Keratinocyte (primary cell): ENCODE measurements around the gene WDR6. TPM values are rescaled to one million over a fixed set of nuclear protein-coding genes. Genes with fewer than 3 reads are reported as not detected.

Experiments used
- DNase-seq: peaks from one replicate; pipeline ENCODE4 v3.0.0-alpha.2; 2011; ENCODE audit warnings: low read depth, missing footprints, low spot score
- FAIRE-seq: peaks from 2 replicates; lab custom pipeline; 2011; peaks lifted over from hg19 to GRCh38; lab: Jason Lieb, UNC
- H2AFZ ChIP-seq: 2 replicates; pipeline ENCODE4 v1.6.0; 2012; ENCODE audit warnings: low read length, control low read depth, inconsistent platforms; ENCODE audit not compliant: control insufficient read depth
- H3K27ac ChIP-seq: 2 replicates; pipeline ENCODE4 v1.5.1; 2011; ENCODE audit warnings: low read length; ENCODE audit not compliant: control insufficient read depth, insufficient read depth
- H3K27me3 ChIP-seq: 3 replicates; pipeline ENCODE4 v1.6.0; 2011; ENCODE audit warnings: low read length; ENCODE audit not compliant: control insufficient read depth, insufficient read depth; ENCODE audit errors: extremely low read depth
- H3K36me3 ChIP-seq, 2 experiments: 2 replicates in 1 of 2; 3 replicates in 1 of 2; pipeline ENCODE4 v1.5.1; 2011; ENCODE audit warnings: low read length in 2 of 2, mild to moderate bottlenecking in 1 of 2; ENCODE audit not compliant: control insufficient read depth in 2 of 2, insufficient read depth in 2 of 2; ENCODE audit errors: extremely low read depth in 1 of 2
- H3K4me1 ChIP-seq: 3 replicates; pipeline ENCODE4 v1.5.1; 2011; ENCODE audit warnings: low read length; ENCODE audit not compliant: control insufficient read depth, insufficient read depth; ENCODE audit errors: extremely low read depth
- H3K4me2 ChIP-seq: 3 replicates; pipeline ENCODE4 v1.6.0; 2011; ENCODE audit warnings: low read depth, low read length; ENCODE audit not compliant: control insufficient read depth, insufficient read depth; ENCODE audit errors: extremely low read depth
- H3K4me3 ChIP-seq, 3 experiments: fragments of 200-600 bp in 1 of 3; sonication (generic) in 1 of 3; 2 replicates in 2 of 3; 3 replicates in 1 of 3; pipeline ENCODE4 v1.5.1; 2011 to 2016; ENCODE audit warnings: low read length in 3 of 3, mild to moderate bottlenecking in 3 of 3, control low read depth in 2 of 3, inconsistent platforms in 1 of 3, low read depth in 1 of 3, mixed read lengths in 1 of 3, mixed run types in 1 of 3, moderate library complexity in 1 of 3; ENCODE audit not compliant: control insufficient read depth in 2 of 3, insufficient read depth in 2 of 3; ENCODE audit errors: extremely low read depth in 1 of 3
- H3K79me2 ChIP-seq: 2 replicates; pipeline ENCODE4 v1.6.0; 2012; ENCODE audit warnings: low read length; ENCODE audit not compliant: control insufficient read depth, insufficient read depth
- H3K9ac ChIP-seq: 3 replicates; pipeline ENCODE4 v1.6.0; 2011; ENCODE audit warnings: low read length; ENCODE audit not compliant: control insufficient read depth, insufficient read depth; ENCODE audit errors: extremely low read depth
- H3K9me1 ChIP-seq: 3 replicates; pipeline ENCODE4 v1.6.0; 2011; ENCODE audit warnings: low read length; ENCODE audit not compliant: control insufficient read depth, insufficient read depth; ENCODE audit errors: extremely low read depth
- H3K9me3 ChIP-seq: 2 replicates; pipeline ENCODE4 v1.5.1; 2012; ENCODE audit warnings: low read depth, low read length; ENCODE audit not compliant: control insufficient read depth
- H4K20me1 ChIP-seq: 3 replicates; pipeline ENCODE4 v1.6.0; 2011; ENCODE audit warnings: low read length; ENCODE audit not compliant: control insufficient read depth, insufficient read depth; ENCODE audit errors: extremely low read depth
- EZH2 ChIP-seq: IDR thresholded peaks from one replicate; pipeline ENCODE4 v1.6.1; 2012; ENCODE audit warnings: inconsistent platforms, mild to moderate bottlenecking, low read length, moderate library complexity
- dilution Hi-C: fragments of 300-500 bp; cut with MboI; formaldehyde crosslinking; loops from one replicate; pipeline ENCODE4 v1.7.0; 2020; ENCODE audit warnings: low sequenced_read_pairs; ENCODE audit not compliant: extremely low pct_ligation_motif_present
- polyA plus RNA-seq, 5 experiments: library from polyadenylated mRNA; depleted of rRNA in 3 of 5; stranded (reverse) in 3 of 5; stranded (forward) in 1 of 5; unstranded in 1 of 5; fragments of >200 nt; gene quantifications; 1 replicate in 1 of 5; 2 replicates in 3 of 5; 3 replicates in 1 of 5; pipeline versions ENCODE4 v1.2.1 to v1.2.3, GENCODE V29; 2011 to 2012; ENCODE audit warnings: missing spikeins in 2 of 5, low read depth in 1 of 5, low replicate concordance in 1 of 5
- TF ChIP-seq, protein P1 (sequence below), 3 experiments: IDR thresholded peaks in 1 of 3; conservative IDR thresholded peaks in 1 of 3; optimal IDR thresholded peaks in 1 of 3; 2 replicates in 2 of 3; 3 replicates in 1 of 3; pipeline versions ENCODE3 to v1.5.1; 2011; ENCODE audit warnings: low read length in 3 of 3, mild to moderate bottlenecking in 3 of 3, moderate library complexity in 2 of 3, control low read depth in 1 of 3, inconsistent platforms in 1 of 3; ENCODE audit not compliant: insufficient read depth in 2 of 3; ENCODE audit errors: extremely low read depth in 1 of 3

The WDR6 gene
- polyA plus RNA-seq, 1 donor (not counting 4 experiments of a cell fraction or from before 2014, with no cell fraction given): 61.5 TPM

DNA sequence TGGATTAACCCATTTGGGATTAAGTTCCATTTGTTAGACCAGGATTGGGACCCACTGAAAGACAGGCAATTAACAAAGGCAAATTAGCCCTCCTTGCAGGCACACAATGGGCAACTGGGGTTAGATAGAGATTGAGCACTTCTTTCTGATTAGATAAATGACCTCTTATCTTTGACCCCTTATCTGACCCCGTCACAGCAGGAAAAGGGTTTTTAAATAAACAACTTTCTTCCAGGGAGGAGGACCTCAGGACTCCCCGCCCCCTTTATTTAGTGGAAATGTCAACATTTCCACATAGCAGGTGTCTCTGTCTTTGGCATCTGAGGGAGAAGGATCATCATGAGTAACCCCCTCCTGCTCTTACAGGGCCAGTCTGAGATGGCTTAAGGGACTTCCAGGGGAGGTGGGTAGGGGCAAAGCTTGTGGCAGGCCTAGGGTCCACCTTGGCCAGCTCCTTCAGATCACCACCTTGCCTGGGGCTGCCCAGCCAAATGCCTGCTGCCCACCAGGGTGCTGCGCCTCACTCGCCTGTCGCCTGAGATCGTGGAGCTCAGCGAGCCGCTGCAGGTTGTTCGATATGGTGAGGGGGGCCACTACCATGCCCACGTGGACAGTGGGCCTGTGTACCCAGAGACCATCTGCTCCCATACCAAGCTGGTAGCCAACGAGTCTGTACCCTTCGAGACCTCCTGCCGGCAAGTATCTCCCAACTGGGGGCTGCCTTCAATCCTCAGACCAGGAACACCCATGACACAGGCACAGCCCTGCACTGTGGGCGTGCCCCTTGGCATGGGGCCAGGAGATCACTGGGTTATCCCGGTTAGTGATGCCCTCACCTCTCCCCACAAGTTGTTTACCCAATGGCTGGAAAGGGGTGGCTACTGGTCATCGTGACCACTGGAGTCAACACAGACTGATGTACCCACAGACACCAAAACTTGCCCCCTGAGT lies 2.6 kb upstream of the WDR6 start:
- TF ChIP-seq, protein P1, sequence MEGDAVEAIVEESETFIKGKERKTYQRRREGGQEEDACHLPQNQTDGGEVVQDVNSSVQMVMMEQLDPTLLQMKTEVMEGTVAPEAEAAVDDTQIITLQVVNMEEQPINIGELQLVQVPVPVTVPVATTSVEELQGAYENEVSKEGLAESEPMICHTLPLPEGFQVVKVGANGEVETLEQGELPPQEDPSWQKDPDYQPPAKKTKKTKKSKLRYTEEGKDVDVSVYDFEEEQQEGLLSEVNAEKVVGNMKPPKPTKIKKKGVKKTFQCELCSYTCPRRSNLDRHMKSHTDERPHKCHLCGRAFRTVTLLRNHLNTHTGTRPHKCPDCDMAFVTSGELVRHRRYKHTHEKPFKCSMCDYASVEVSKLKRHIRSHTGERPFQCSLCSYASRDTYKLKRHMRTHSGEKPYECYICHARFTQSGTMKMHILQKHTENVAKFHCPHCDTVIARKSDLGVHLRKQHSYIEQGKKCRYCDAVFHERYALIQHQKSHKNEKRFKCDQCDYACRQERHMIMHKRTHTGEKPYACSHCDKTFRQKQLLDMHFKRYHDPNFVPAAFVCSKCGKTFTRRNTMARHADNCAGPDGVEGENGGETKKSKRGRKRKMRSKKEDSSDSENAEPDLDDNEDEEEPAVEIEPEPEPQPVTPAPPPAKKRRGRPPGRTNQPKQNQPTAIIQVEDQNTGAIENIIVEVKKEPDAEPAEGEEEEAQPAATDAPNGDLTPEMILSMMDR (optimal IDR thresholded peaks at IDR 0.05 in 1 of 3, IDR thresholded peaks at IDR 0.05 in 1 of 3, conservative IDR thresholded peaks at IDR 0.05 in 1 of 3; ENCODE audit: extremely low read depth in 1 of 3, insufficient read depth in 2 of 3, low read length in 3 of 3): no peak
- TF ChIP-seq EZH2: no peak

DNA sequence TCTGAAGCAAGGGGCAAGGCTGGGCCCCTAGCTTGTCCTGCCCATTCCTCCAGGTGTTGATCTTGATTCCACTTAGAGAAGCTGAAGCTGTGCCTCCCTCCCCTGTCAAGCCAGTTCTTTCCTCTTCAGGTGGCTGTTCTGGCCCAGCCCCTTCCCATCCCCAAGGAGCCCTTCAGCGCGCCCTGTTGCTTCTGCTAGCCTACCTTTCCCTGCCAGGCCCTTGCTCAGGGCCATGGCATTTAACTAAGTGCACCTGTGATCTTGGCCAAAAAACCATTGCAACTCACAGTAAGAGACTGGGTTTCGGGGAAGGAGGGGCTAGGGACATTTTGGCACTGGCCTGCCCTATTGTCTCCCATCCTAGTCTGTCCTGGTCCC lies 1.9 kb upstream of the WDR6 start:
- dilution Hi-C loops: no loop called here
- Histone ChIP-seq H3K27me3 (no peaks in the 10 kb centered on the region), H3K4me2 (no peak overlapping the region), H3K9ac (no peak overlapping the region), H3K9me1 (peaks cover 7% of the 10 kb centered on the region), H2AFZ (no peak overlapping the region), H4K20me1 (no peaks in the 10 kb centered on the region), H3K36me3 (no peaks in the 10 kb centered on the region), H3K27ac (no peak overlapping the region), H3K4me3 (no peak overlapping the region), H3K79me2 (peaks cover 21% of the 10 kb centered on the region), H3K4me1 (peaks cover 14% of the 10 kb centered on the region), H3K9me3 (no peaks in the 10 kb centered on the region)
- FAIRE-seq (no peak), DNase-seq (no peak)
- TF ChIP-seq, protein P1 (optimal IDR thresholded peaks at IDR 0.05 in 1 of 3, IDR thresholded peaks at IDR 0.05 in 1 of 3, conservative IDR thresholded peaks at IDR 0.05 in 1 of 3; ENCODE audit: extremely low read depth in 1 of 3, insufficient read depth in 2 of 3, low read length in 3 of 3): no peak
- no peak for TF ChIP-seq EZH2

More for the DNA sequence above, 2.6 kb upstream of the WDR6 start:
- H3K4me1 ChIP-seq: peaks cover 14% of the 10 kb centered on the region
- no peaks in the 10 kb centered on the region for H3K9me3 ChIP-seq
- peaks cover 7% of the 10 kb centered on the region for H3K9me1 ChIP-seq
- H3K27me3 ChIP-seq: no peaks in the 10 kb centered on the region
- peaks cover 19% of the 10 kb centered on the region for H3K79me2 ChIP-seq
- H3K4me3 ChIP-seq: no peak overlapping the region
- DNase-seq: no peak
- H3K4me2 ChIP-seq: no peak overlapping the region
- H3K9ac ChIP-seq: no peak overlapping the region
- no peak for FAIRE-seq
- H2AFZ ChIP-seq: no peak overlapping the region
- no peaks in the 10 kb centered on the region for H3K36me3 ChIP-seq
- no peak overlapping the region for H3K27ac ChIP-seq
- no peaks in the 10 kb centered on the region for H4K20me1 ChIP-seq
- dilution Hi-C loops: no loop called here
